ENCODE measurements around the gene PPM1D. TPM values are rescaled to one million over a fixed set of nuclear protein-coding genes. Genes with fewer than 3 reads are reported as not detected.
A peak's percentile ranks its signal among the peaks of the same experiment; 100 is the strongest.

PPM1D gene
- total and polyA plus RNA-seq, 2 of the 13 experiments (the other 11 are each of a cell fraction or from before 2014, with no cell fraction given), result 8.0 to 26.2 TPM

- TF ChIP-seq ZSCAN5A (CRISPR knock-in tag; IDR thresholded peaks at IDR 0.05; ENCODE audit: borderline replicate concordance), result peak; percentile 46; the same call in 1 of the 2 replicates
- no peak; the same call in 1 of the 2 replicates for TF ChIP-seq ZNF674 (CRISPR knock-in tag; IDR thresholded peaks at IDR 0.05; ENCODE audit: low read depth)
- TF ChIP-seq ZNF704 (CRISPR knock-in tag; IDR thresholded peaks at IDR 0.05; ENCODE audit: borderline replicate concordance), result peak; percentile 99; the same call in 1 of the 2 replicates
- TF ChIP-seq MAF1 (CRISPR knock-in tag; IDR thresholded peaks at IDR 0.05; ENCODE audit: borderline replicate concordance), result peak; percentile 90
- peak; percentile 83; the same call in 1 of the 2 replicates for TF ChIP-seq ZNF839 (CRISPR knock-in tag; IDR thresholded peaks at IDR 0.05; ENCODE audit: borderline replicate concordance)
- TF ChIP-seq ZNF572 (CRISPR knock-in tag; IDR thresholded peaks at IDR 0.05), result peak; percentile 79; the same call in 1 of the 2 replicates
- peak; percentile 39 for TF ChIP-seq TAF15 (IDR thresholded peaks at IDR 0.05; ENCODE audit: low read depth, low read length, poor library complexity, severe bottlenecking)
- peak in 1 of 2 experiments; percentile 94; a peak in 2 of 4 replicates for TF ChIP-seq KLF16 (CRISPR knock-in tag; IDR thresholded peaks at IDR 0.05)
- TF ChIP-seq SALL2 (CRISPR knock-in tag; IDR thresholded peaks at IDR 0.05), result peak; percentile 89
- peak; percentile 98 for TF ChIP-seq PHF5A (CRISPR knock-in tag; IDR thresholded peaks at IDR 0.05; ENCODE audit: low read depth, unreplicated experiment)
- peak; percentile 80 for TF ChIP-seq ESRRA (CRISPR knock-in tag; IDR thresholded peaks at IDR 0.05; ENCODE audit: low read depth)
- TF ChIP-seq LBX2 (CRISPR knock-in tag; IDR thresholded peaks at IDR 0.05; ENCODE audit: borderline replicate concordance), result peak; percentile 82; the same call in 1 of the 2 replicates
- no peak for TF ChIP-seq LCORL (IDR thresholded peaks at IDR 0.05)
- peak; percentile 82 for TF ChIP-seq LCORL (CRISPR knock-in tag; IDR thresholded peaks at IDR 0.05)
- peak; percentile 60 for TF ChIP-seq PITX1 (CRISPR knock-in tag; IDR thresholded peaks at IDR 0.05)
- TF ChIP-seq IKZF1 (IDR thresholded peaks at IDR 0.05), result no peak
- TF ChIP-seq ADNP (CRISPR knock-in tag; IDR thresholded peaks at IDR 0.05), result no peak; the same call in 1 of the 2 replicates
- TF ChIP-seq FOXJ3 (CRISPR knock-in tag; IDR thresholded peaks at IDR 0.05; ENCODE audit: borderline replicate concordance), result peak; percentile 71; the same call in 1 of the 2 replicates
- peak; percentile 95 for TF ChIP-seq ZXDC (CRISPR knock-in tag; IDR thresholded peaks at IDR 0.05)
- no peak for TF ChIP-seq ZBTB3 (CRISPR knock-in tag; IDR thresholded peaks at IDR 0.05; ENCODE audit: borderline replicate concordance, low read depth)
- TF ChIP-seq ZNF10 (CRISPR knock-in tag; IDR thresholded peaks at IDR 0.05; ENCODE audit: borderline replicate concordance, low read depth), result no peak
- peak; percentile 74; the same call in 1 of the 2 replicates for TF ChIP-seq NR2C2 (CRISPR knock-in tag; IDR thresholded peaks at IDR 0.05; ENCODE audit: borderline replicate concordance)
- TF ChIP-seq GLI4 (CRISPR knock-in tag; IDR thresholded peaks at IDR 0.05; ENCODE audit: borderline replicate concordance), result no peak; the same call in 1 of the 2 replicates
These were observed at the start of gene PPM1D (continued) for GRCh38 chr17:60599620-60600489.

Data from HepG2 (cell line).